H54 (cell line): ENCODE data around the gene C20orf173.
"Not testable (repeated sequence)": the region's sequence is repeated elsewhere in the genome, so short reads cannot be mapped to it uniquely, and the experiment has no call there.

Experiments used
- DNase-seq: peaks from one replicate; pipeline ENCODE4 v3.0.0; 2011; ENCODE audit warnings: low spot score, mixed read lengths; ENCODE audit not compliant: insufficient read length
- FAIRE-seq: peaks from 3 replicates; lab custom pipeline; 2011; peaks lifted over from hg19 to GRCh38; lab: Jason Lieb, UNC
- POLR2A ChIP-seq: IDR thresholded peaks from 2 replicates; pipeline ENCODE4 v1.6.1; 2011; ENCODE audit warnings: low read depth, mild to moderate bottlenecking, low read length

The C20orf173 gene

GRCh38 chr20:35527122-35527769 is 2.2 kb downstream of the C20orf173 start:
- no peak for TF ChIP-seq POLR2A
- DNase-seq = no peak
- FAIRE-seq = no peak

DNA sequence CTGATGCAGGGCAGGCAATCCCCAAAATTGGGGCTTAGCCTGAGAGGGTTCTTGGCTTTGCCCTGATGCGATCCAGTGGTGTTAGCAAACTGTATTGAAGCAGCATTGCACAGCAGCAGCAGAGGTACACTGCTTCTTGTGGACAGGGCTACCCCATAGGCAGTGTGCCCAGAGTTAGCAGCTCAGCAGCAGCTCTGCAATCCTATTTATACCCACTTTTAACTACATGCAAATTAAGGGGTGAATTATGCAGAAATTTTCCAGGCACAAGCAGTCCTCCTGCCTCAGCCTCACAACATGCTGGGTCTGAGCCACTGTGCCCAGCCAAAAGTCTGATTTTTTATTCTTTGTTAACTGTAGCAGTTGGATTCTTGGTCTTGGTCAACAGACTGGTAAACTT is 3.8 kb downstream of the C20orf173 start:
- no peak for TF ChIP-seq POLR2A
- FAIRE-seq (no peak), DNase-seq (no peak)

DNA sequence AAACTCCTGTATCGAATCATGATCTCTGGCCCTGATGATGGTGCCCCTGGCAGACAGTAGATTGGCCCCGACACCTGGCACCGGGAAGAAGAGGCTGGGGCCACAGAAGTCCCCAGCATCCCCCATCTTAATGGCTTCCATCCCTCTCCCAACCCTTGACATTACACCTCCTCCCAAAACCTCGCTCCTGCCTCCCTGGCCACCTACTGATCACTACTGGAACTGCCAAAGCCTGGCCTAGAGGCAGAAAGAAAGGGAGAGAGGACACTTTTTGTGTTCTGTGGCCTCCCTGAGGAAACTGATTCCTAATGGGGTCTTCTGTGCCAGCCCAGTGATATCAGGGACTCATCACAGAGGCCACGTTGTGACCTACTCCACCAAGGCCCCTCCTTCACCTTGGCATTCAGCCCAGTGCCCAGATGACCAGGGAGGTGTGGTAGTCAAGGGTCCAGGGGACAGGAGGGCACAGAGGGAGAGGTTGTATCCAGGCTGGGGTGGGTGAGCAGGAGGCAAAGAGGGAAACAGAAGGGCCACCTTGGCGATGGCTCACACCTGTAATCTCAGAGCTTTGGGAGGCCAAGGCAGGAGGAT is 6.1 kb downstream of the C20orf173 start:
- DNase-seq (peak; percentile 54), FAIRE-seq (no peak)
- TF ChIP-seq POLR2A = no peak

DNA sequence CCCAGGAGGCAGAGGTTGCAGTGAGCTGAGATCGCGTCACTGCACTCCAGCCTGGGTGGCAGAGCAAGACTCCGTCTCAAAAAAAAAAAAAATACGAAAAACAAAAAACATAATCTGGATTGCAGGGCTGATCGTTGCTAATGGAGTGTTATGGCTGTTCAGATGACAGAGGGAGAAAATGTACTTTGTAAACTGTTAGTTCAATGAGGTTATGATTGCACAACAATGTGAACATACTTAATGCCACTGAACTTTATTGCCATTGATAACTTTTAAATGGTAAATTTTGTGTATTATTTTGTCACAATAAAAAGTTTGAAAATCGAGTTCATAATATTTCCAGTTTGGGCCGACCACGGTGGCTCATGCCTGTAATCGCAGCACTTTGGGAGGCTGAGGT is 10.5 kb downstream of the C20orf173 start:
- no peak for TF ChIP-seq POLR2A
- FAIRE-seq (no peak), DNase-seq (no peak)

DNA sequence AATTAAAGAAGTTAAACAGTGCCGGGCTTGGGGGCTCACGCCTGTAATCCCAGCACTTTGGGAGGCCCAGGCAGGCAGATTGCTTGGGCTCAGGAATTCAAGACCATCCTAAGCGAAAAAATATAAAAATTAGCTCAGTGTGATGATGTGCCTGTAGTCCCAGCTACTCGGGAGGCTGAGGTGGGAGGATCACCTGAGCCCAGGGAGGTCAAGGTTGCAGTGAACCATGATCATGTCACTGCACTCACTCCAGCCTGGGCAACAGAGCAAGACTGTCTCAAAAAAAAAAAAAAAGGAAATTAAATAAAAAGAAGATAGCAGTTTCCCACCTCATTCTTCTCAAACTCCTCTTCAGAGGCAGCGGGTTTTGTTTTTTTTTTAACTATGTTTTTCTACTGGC is 11.7 kb downstream of the C20orf173 start:
- FAIRE-seq, DNase-seq: not testable (repeated sequence)

DNA sequence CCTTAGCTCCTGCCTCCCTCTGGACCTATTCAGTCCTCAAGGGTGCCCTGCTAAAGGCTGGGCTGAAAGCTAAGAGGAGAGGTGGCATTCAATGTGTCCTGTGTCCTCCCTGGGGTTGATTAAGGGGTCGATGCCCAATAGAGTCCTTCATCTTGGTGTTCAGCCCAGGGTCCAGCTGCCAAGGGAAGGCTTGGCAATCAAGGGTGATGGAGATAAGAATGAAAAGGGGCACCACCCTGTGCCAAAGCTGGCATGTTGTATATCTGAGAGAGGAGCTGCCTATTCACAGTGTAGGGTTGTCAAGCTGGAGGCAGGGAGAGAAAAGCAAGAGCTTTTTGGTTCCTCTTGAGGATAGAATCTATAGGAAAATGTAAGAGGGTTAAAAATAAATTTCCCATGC is 12.3 kb downstream of the C20orf173 start:
- FAIRE-seq = no peak
- DNase-seq = no peak
- TF ChIP-seq POLR2A = no peak

- TF ChIP-seq POLR2A = no peak
- DNase-seq (peak; percentile 92), FAIRE-seq (peak; percentile 38)
Measured at GRCh38 chr20:35515949-35516645, 13.4 kb downstream of the C20orf173 start.

DNA sequence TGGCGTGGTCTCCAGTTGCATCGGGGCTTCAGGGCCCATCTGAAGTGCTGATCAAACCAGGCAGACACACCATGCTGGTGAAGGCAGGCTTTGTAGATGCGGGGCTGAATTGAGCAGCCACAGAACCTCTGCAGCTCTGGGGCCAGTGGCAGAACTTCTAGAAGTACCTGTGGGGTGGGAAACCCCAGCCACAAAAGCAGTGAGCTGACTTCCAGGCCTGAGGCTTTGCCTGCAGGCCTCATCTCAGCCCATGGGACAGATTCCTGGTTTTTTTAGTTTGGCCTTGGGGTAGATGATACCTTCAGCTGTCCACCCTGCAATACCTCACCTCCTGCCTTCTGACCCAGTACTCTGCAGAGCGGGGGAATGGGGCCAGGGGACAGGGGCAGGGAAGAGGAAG is 14.1 kb downstream of the C20orf173 start:
- no peak for TF ChIP-seq POLR2A
- FAIRE-seq (no peak), DNase-seq (no peak)

DNA sequence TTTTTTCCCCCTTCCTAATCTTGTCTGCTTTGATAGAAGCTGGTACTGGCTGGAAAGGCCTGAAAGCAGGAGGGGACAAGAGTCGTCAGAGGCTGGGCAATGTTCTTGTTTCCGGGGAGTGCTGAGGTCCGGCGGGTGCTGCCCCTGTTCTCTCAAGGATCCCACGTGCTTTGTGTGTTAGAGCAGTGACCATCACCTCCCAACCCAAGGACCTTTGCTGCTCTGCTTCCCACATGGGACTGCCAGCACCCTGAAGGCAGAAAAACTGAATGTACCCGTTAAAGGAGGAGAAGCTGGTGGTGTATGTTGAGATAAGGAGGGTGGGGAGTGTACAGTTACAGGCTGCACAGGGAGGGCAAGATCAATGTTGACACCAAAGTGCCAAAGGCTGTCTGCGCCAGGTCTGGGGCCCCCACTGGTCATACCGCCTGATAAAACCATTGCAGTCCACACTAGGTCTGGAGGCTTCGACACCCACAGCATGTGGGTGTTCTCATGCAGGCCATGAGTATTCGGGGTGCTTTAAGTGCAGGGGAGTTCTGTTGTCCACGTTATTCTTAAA is 15.0 kb downstream of the C20orf173 start:
- DNase-seq (no peak), FAIRE-seq (no peak)
- TF ChIP-seq POLR2A = no peak

GRCh38 chr20:35511814-35512420 is 17.5 kb downstream of the C20orf173 start:
- no peak for FAIRE-seq
- DNase-seq = no peak
- TF ChIP-seq POLR2A = no peak

- TF ChIP-seq POLR2A = no peak
- no peak for DNase-seq
- FAIRE-seq = no peak
Measured at GRCh38 chr20:35510951-35511735, 18.3 kb downstream of the C20orf173 start.

GRCh38 chr20:35508493-35509218 is 20.8 kb downstream of the C20orf173 start:
- no peak for TF ChIP-seq POLR2A
- FAIRE-seq (no peak), DNase-seq (no peak)

DNA sequence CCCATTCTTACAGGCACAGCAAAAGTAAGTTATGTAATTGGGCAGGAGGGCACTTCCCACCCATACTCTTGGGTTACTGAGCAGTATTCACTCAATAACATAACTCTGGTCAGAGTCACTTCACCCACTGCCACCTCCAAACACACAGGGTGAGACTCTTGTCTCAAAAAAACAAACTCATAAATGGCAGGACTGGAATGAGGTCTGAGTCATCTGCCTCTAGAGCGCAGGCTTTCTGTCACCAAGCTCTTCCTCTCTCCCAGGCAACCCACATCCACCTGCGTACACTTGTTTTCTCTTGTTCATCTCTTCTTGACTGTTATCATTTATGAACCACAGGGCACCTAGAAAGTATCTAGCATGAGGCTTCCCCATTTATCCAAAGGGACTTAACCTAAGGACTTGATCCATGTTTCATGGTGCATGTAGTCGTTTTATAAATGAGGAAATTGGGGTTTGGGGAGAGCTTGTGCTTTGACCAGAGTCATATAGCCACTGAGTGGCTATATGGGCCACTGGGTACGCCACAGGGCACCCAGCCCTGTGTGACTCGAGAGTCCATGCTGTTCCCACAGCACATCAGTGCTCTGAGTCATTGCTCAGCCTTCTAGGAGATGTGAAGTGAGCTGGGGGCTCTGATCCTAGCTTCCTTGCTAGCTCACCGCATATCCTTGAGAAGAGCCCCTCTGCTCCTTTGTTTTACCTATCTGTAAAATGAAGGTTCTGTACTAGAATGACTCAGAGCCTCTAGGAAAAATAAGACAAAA is 22.4 kb downstream of the C20orf173 start:
- peak; percentile 43 for DNase-seq
- TF ChIP-seq POLR2A = no peak
- no peak for FAIRE-seq
